Measurements from ENCODE around the gene COX11.

Gene COX11, protein sequence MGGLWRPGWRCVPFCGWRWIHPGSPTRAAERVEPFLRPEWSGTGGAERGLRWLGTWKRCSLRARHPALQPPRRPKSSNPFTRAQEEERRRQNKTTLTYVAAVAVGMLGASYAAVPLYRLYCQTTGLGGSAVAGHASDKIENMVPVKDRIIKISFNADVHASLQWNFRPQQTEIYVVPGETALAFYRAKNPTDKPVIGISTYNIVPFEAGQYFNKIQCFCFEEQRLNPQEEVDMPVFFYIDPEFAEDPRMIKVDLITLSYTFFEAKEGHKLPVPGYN

DNA sequence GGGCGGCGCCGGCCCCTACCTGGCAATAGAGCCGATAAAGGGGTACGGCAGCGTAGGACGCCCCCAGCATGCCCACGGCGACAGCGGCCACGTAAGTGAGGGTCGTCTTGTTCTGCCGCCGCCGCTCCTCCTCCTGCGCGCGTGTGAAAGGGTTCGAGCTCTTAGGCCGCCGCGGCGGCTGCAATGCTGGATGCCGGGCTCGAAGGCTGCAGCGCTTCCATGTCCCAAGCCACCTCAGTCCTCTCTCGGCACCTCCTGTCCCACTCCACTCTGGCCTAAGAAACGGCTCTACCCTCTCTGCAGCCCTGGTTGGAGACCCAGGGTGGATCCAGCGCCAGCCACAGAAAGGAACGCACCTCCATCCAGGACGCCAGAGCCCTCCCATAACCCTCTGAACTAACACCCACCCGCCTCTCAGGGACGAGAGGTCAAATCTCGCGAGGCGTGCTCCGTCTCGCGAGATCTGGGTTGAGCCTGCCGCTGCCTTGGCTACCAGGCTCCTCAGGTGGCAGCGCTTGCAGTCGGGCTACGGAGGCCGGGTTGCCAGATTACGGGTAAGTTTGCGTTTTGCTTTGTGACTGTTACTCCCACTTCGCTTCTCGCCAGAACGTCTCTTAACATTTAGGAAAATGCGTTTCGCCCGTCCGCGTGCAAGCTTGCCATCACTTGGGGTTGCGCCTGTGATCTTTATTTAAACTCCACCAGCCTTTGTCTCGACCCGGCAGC, at the start of gene COX11, which contains the start of gene STXBP4:
TSS of gene COX11 (minus strand) at position 393 of the 726 bp plus-strand sequence. CDS start at position 385, 8 bp downstream.
TSS of gene STXBP4 (plus strand) at position 504 of the 726 bp plus-strand sequence. CDS start 17,455 bp downstream, outside the sequence.
- peak; percentile 96 for DNase-seq (ENCODE audit: low read depth)

DNA sequence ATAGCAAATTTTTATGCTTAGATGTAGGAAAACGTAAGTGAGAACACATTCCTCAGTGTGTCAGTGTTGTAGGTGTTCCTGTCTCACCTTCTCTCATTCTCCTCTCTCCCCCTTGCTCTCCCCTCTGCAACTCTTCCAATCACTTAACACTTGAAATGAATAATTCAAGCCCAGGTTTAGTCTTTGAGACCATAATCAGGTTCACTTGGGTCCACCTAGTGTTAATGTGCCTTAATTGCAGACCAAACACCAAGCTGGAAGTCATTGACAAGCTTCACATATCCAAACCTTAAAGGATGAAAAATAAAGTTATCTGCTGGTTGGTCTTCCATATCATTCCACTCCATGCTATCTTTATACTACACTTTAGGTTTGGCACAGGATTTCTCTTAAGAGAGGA, 37.1 kb upstream of the COX11 start:
- DNase-seq (ENCODE audit: low read depth): no peak

DNA sequence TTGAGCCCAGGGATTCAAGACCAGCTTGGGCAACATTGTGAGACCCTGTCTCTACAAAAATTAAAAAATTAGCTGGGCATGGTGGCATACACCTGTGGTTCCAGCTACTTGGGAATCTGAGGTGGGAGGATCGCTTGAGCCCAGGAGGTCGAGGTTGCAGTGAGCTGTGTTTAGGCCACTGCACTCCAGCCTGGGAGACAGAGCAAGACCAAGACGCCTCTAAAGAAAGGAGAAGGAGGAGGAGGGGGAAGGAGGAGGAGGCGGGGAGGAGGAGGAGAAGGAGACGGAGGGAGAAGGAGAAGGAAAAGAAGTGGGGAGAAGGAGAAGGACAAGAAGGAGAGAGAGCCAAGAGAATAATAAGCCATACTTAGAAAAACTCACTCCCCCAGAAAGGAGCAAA, 36.0 kb upstream of the COX11 start:
- DNase-seq (ENCODE audit: low read depth): no peak

DNA sequence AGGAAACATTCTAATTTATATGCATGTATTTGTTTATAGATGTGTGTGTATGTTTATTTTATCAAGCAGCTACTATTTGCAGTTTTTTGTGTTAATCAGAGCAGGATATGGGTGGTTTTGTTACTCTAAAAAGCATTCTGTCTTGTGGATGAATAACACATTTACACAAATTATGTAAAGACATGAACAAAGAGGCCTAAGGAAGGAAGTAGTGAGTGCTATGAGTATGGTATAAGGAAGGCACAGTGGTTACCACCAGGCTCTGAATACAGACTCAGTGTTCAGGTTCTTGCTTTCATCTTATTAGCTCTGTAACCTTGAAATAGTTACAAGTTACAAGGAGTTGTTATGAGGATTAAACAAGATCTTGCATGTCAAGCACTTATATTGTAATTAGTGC, 34.0 kb upstream of the COX11 start:
- no peak for DNase-seq (ENCODE audit: low read depth)

DNA sequence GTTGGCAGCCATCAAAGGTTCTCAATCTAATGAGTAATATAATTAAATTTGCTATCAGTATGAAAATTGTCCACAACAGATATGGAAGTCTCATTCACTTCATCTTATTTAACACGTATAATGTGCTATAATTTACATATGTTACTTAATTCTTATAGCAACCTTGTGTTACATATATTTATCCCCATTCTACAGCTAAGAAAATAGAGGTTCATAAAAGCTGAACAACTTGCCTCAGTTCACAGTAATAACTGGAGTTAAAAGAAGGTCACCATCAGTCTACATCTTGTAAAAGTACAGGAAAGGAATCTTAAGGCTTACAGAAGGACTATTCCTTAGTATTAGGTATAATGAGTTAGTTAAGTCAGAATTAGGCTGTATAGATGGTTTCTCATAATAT, 28.0 kb upstream of the COX11 start:
- DNase-seq (ENCODE audit: low read depth): no peak

DNA sequence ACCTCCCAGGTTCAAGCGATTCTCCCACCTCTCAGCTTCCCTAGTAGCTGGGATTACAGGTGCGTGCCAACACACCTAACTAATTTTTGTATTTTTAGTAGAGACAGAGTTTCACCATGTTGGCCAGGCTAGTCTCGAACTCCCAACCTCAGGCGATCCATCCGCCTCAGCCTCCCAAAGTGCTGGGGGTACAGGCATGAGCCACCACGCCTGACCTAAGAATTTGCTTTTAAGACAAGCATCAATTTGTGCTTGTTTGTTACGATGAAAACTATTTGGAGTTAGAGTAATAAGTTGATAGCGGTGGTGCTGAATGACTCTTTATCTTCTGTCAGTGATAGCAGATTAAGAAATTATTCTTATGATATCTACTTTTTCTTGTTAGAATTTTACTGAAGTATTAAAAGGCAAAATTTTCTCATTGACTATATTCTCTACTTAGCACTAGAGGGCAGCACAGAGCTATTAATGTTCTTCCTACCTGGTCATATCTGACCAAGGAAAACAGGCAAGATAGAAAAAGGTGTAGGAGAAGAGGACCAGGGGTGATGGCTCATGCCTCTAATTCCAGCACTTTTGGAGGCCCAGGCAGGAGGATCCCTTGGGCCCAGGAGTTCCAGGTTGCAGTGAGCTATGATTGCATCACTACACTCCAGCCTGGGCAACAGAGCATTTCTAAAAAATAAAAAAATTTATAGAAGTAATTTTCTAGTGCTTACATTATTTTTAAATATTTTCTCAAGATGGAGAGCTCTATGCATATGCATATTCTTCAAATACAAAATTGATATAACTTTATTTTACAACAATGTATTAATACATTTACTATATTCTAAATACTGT, 24.6 kb upstream of the COX11 start:
- DNase-seq (ENCODE audit: low read depth): peak; percentile 39

DNA sequence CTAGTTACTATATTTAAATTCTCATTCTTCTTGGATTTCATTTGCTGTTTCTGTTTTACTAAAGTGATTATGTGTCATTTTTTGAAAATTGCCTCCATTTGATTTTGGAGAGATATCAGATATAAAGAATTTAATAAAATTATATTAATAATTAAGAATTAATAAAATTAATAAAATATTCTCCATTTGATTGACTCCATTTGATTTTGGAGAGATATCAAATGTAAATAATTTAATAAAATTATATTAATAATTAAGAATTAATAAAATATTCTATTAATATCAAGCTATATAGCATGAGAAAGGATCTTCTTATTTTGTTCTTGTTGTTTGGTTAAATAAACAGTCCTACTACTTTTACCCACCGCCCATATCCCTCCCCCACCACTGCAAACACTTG, 23.1 kb upstream of the COX11 start:
- no peak for DNase-seq (ENCODE audit: low read depth)

DNA sequence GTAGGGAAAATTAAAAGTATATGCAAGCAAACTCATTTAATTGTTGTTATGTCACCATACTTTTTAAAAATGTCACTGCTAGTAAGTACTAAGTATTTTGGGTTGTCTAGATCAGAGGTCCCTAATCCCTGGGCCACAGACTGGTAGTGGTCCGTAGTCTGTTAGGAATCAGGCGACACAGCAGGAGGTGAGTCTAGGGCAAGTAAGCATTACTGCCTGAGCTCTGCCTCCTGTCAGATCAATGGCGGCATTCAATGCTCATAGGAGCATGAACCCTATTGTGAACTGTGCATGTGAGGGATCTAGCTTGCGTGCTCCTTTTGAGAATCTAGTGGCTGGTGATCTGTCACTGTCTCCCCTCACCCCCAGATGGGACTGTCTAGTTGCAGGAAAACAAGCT, 21.7 kb upstream of the COX11 start:
- no peak for DNase-seq (ENCODE audit: low read depth)

DNA sequence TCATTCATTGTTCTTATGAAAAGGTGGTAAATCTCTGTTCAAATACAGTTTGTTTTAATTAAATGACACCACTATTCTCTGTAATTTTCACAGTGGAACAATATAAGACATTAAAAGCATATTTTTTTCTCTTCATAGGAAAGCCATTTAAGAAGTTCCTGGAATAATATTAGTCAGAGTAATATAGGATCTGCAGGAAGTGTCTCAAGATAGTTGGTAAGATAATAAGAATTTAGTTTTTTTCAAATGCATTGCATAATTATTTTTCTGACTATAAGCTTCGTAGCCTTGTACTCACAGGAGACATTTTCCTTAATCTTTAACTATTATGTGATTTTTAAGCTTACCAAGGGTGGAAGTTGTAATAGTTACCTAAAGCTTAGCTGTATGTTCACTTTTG, 17.0 kb upstream of the COX11 start:
- no peak for DNase-seq (ENCODE audit: low read depth)

DNA sequence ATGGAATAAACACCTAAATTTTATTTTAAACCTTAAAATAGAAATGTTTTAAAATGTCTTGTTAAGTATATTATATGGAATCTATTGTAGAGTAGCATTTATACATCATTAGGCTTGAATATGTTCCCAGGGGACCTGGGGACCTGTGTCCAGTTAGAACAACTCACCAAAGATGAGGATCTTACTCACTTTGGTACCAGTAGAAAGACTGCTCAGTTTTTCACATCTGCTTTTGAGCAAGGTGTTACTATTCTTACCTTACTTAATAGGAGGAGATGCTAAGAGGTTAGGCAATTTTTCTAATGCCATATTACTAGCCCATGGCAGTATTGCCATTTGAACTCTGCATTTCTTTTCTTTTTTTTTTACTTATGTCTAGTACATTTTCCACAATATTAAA, 14.8 kb upstream of the COX11 start:
- DNase-seq (ENCODE audit: low read depth): no peak

DNA sequence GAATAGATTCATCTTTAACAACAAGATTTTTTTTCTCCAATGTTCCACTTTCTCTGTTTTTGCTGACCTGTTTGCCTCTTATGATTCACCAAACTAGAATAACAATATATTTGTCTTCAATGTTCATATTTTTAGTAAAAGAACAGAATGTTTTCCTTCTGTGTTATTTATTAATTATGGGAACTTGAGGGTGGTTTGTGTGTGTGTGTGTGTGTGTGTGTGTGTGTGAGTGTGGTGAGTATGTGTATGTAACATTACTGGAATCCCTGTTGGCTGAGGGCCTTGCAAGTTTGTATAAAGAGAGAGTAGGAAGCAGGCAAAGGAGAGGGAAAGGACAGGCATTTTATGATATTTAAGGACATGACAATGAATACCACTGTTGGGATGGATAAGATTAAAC, 13.9 kb upstream of the COX11 start:
- peak; percentile 72 for DNase-seq (ENCODE audit: low read depth)

DNA sequence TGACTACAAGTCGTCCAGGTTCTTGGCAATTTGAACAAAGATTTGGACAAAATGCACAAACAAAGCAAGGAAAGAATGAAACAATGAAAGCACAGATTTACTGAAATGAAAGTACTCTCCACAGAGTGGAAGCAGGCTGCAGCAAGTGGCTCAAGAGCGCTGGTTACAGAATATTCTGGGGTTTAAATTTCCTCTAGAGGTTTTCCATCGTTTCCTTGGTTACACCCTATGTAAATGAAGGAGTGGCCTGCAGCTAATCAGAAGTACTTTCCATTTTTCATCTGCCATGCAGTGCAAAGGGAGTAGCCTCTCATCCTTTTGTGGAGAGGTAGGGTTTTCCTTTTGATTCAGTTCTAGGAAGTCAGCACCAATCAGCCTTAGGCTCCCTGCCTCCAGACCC, 11.9 kb upstream of the COX11 start:
- DNase-seq (ENCODE audit: low read depth): no peak

DNA sequence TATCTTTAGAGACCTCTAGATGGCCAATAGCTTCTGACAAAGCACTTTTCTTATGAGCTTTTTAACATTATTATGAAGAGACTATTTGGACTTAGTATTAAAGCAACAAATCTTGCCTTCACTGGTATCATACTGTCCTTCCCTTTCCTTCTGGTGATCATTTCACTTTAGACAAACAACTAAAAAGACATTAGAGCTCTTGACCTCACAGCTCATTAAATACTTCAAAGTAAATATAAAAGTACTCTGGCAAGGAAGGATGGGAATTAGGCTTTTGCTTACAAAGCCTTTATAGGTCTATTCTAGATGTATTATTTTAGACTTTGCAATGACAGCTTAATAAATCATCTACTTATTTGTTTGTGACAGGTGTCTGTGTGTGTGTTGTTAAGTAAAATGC, 11.2 kb upstream of the COX11 start:
- DNase-seq (ENCODE audit: low read depth): no peak

DNA sequence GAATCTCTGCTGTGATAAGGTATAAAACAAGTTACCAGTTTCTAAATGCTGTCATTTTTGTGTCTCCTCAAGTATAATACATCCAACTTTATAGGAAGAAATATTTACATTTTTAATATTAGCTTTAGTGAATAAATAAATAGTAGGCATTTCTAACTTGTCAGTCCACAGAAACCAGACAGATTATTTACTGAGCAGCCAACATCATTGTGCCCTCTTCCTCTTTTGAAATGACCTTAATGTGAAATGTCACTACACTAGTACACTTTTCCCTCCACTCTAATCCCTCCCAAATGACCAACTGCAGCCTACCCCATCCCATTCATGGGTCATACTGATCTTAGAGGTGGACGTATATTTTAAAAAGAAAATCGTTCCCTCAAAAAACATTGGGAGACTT, 9.3 kb upstream of the COX11 start:
- no peak for DNase-seq (ENCODE audit: low read depth)

DNA sequence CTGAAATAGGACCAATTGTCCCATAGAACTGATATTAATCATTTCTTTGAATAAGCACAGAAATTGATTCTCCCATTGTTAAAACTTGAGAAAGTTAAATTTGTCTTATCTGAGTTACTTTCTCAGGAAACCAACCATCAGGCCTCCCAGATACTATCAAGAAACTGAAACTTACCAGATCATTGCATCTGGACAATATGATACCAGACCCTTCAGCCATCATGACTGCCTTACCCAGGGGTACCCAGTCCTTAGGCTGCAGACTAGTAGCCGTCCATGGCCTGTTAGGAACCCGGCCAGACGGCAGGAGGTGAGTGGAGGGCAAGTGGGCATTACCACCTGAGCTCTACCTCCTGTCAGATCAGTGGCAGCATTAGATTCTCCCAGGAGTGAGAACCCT, 7.9 kb upstream of the COX11 start:
- DNase-seq (ENCODE audit: low read depth): no peak

DNA sequence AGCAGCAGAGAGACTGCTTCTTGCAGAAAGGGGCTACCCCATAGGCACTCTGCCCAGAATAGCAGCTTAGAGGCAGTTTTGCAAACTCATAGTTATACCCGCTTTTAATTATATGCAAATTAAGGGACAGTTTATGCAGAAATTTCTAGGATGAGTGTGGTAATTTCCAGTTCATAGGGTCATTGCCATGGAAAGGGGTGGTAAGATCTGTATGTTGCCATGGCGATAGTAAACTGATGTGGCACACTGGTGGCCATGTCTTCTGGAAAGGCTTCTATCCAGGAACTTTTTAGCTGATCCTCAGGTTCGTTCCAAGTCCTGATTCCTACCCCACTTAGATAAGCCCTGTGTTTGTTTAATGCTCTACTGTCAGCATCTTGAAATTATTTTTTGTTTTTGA, 6.3 kb upstream of the COX11 start:
- no peak for DNase-seq (ENCODE audit: low read depth)

DNA sequence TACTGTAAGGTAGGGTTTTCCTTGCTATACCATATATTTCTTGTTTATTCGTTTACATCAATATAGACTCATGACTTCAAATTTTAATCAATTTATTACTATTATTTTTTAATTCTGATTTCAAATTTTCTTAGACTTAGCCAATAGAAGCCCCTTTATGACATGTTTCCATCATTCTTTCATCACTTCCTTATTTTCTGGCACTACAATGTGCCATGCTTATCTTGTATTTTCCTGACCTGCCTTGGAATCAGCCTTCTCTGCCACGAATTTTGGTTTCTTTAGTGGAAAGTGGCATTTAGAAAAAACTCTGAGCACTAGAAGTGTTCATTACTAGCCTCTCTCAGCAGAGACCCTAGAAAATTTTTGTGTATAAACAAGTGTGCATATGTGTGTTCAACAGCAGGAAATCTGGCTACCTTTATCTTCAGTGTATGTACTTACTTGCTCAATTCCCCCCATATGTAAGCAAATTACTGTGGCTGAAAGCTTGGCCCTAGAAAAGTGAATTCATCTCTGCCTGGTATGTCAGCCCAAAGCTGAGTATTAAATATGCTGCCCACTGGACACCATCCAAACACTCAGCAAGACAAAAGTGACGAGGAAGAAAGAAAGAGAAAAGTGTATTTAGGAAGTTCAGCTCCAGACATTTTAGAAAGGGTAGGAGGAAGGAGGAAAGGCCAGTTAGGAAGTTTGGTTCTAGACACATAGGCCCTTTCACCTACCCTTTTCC, 4.1 kb upstream of the COX11 start:
- no peak for DNase-seq (ENCODE audit: low read depth)

DNA sequence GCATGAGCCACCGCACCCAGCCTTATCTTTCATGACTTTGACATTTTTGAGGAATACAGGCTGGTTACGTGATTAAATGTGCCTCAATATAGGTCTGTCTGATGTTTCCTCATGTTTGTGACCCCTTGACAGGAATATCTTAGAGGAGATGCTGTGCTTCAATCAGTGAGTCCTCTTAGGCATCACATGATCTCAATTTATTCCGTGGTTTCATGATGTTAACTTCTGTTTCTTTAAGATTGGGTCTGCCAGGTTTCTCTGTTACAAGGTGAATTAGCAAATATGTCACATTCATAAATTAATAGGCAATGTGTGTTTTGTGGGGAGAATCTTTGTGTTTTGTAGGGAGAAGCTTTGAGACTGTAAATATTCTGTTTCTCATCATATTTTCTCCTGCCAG, 3.4 kb upstream of the COX11 start:
- DNase-seq (ENCODE audit: low read depth): no peak

DNA sequence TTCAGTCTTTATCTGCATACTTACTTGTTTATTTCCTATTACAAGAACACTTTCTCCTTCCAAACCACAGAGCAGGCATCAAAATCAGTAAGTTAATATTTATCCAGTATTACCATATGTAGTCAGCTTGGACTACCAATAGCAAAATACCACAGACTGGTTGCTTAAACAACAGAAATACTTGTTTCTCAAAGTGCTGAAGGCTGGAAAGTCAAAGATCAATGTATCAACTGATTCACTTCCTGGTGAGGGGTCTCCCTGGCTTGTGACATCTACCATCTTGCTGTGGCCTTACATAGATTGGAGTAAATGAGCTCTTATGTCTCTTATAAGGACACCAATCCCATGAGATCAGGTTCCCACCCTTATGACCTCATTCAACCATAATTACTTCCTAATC, 2.7 kb upstream of the COX11 start:
- no peak for DNase-seq (ENCODE audit: low read depth)

DNA sequence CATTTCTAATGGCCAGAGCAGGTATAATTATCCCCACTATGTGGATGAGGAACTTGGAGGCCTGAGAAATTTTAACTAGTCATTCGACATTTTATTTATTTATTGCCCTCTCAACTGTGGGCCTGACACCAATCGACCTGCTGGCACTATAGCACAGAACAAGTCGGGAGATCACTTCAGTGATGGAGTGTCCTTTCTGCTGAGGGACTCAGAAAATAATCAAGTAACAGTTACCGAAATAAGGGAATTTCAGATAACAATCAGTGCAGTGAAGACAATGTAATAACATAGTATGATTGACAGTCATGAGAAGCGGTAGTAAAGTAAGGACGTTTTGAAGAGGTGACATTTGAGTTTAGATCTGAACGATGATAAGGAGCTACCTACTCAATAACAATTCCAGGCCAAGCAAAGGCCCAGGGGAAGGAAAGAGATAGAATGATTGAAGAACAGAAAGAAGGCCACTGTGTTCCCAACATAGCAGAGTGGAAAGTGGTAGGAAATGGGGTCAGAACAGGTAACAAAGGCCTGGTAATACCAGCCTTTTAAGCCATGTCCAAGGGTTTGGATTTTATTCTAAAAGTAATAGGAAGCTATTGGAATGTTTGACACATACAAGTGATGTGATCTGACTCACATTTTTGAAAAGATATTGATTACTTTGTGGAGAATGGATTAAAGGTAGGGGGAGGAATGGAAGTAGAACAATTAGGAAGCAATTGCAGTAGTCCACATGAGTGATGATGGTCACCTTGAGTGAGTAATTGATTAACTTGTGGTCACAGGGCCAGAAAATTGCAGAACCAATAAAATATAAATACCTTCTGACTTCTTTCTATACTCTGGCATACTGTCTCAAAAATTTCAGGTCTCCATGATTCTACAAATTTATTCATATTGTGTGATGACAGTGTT, 1.5 kb upstream of the COX11 start:
- no peak for DNase-seq (ENCODE audit: low read depth)

DNA sequence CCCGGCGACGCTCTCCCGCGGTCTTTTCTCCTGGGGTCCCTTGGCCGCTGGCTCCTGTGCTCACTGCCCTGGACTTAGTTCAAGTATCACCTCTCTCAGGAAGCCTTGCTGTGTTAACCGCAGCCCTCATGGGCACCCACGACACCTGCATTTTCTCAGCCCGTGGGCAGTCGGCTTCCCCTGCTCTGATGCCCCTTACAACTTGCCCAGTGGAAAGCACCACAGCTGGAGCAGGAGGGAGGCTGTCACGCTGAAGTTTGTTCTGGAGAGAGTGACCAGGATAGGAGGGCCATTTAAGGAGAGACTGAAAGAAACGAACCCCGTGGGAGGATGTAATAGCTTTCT, 506 bp upstream of the COX11 start:
- no peak for DNase-seq (ENCODE audit: low read depth)
